Dermis blood vessel endothelial cell (primary cell): Measurements from ENCODE around the gene OST4. TPM values are rescaled to one million over a fixed set of nuclear protein-coding genes. Genes with fewer than 3 reads are reported as not detected.

Experiments
- DNase-seq: peaks from one replicate; pipeline ENCODE4 v3.0.0; 2010
- total RNA-seq: library from RNA; depleted of rRNA; stranded (reverse); fragments of >200 nt; gene quantifications from 2 replicates; pipeline ENCODE4 v1.2.3, GENCODE V29; 2014

OST4 gene
- total RNA-seq, 1 donor from 2014 or later, result 569 TPM

DNA sequence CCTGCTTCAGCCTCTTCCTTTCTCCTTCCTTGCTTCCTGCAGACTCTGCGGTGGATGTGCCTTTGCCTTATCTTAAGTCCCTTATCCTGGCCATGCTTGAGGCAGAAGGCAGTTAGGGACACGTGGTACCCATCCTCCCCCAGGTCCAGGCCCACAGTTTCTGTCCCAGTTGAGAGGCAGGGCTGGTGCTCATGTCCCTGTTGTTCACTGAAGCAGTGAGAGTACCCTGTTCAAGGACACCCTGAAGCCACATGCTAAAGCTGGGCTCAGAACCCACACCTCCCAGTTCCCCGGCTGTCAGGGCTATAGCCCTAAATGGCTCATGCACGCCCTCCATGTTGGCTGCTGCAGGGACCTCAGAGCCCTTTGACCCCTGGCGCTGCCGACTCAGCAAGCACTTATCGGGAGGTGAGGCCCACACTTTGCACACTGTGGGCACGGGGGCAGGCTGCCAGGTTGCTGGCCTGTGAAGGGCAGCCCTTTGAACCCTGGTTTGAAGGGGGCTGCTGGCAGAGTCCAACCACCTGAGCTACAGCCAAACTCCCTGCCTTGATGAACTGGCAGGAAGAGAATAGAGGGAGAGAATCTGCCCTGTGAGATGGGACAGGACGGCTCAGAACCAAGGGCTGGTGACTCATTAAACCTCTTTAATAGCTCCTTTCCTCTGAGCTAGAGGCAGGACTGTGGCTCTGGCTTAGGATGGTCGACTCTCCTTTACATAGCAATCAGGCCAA is 21.4 kb upstream of the OST4 start:
- DNase-seq, result no peak

DNA sequence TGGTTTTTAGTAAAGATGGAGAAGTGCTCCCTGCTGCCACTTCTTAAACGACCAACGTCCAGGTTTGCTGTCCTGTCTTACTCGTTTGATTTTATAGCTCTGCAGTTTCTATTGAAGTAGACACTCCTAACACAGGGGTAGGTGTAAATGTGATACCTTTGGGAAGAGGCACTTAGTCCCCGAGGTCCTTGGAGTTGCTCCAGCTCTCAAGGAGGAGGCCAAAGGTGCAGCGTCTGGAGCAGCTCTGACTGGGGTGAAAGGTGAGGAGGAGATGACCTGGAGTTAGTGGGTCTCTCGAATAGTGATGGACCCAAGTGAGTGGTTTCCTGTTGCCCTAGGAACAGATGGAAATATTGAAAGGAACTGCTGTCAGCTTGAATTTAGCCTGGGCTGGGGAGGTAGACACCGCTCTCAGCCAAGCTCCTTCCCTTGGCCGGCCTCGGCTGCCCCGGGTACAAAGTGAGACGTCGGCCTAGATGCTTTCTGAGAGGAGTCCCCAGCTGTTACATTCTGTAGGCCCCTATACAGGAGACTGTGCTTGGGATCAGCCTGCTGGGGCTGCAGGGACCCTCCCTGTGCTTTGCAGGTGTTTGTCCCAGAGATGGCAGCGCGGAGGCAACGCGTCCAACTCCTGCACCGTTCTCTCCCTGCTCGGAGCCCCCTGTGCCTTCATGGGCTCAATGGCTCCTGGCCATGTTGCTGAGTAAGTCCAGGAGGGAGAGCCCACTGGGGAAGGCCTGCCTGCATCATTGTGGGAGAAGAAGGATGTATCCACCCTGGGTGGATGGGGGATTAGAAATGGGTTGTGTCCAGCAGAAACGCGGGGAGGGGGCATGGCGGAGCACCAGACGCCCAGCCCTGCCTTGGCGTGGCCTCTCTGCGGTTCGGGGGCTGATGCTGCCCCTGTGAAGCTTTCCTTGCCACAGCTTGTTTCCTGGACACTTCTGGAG is 20.6 kb upstream of the OST4 start:
- DNase-seq, result no peak

DNA sequence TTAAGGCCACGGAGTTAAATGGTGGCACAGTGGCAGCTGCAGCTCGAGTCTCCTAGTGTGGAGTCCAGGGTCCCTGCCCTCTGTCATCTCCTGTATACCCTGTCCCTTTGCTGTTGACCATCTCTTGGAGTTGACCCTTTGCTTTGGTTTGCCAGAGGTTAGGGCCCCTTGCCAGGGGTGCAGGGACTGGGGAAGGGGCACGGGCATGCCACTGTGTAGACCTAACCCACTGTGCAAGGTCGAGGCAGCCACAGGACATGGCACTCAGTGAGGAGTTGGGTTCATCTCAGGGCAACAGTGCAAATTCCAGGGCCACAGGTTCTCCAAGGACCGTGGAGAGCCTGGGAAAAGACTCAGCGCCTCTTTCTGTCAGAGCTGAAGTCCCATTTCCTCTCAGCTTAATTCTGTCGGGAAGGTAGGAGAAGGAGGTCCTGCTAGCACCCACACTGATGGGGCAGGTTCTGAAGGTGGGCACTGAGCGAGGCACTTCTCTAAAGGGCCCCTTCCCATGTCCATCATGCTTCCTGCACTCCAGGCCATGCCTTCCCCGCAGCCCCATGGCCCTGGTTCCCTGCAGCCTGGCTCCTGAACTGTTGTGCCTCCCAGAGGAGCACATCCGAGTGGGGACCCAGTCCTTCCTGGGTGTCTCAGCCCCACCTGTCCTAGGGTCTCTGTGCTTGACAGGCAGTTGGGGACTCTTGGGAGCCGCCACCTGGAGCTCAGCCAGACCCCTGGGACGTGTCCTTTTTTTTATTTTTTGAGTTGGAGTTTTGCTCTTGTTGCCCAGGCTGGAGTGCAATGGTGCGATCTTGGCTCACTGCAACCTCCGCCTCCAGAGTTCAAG is 17.9 kb upstream of the OST4 start:
- no peak for DNase-seq

DNA sequence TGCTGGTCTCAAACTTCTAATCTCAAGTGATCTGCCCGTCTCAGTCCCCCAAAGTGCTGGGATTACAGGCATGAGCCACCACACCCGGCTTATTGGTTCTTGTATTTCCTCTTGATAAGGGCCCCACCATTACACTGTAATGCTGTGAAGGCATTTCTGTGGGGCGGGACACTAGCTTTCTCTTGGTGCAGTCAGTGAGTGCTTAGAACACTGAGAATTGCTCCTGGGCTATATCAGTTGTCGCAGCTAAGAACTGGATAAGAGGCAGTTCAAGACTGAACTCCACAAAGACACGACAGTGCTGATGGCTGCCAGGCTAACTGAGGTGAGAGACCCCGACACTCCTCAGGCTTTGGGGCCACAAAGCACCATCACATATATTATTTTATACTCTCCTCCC is 17.2 kb upstream of the OST4 start:
- DNase-seq, result no peak

DNA sequence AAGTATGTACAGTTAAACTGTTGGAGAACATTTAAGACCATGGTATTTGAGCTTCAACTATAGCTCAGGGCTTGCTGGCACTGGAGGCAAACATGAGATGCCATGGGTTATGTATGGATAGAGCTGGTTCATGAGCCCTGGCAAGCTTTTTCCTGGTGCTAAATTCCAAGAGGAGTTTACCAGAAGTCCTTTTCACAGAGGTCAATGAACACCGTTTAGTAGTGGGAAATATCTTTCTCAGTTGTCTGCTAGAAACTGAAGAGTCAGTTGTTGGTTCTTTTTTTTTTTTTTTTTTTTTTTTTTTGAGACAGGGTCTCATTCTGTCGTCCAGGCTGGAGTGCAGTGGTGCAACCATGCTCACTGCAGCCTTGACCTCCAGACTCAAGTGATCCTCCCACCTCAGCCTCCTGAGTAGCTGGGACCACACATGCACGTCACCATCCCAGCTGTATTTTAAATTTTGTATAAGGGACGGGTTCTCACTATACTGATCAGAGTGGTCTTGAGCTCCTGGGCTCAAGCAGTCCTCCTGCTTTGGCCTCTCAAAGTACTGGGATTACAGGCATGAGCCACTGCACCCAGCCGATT is 16.5 kb upstream of the OST4 start:
- no peak for DNase-seq

DNA sequence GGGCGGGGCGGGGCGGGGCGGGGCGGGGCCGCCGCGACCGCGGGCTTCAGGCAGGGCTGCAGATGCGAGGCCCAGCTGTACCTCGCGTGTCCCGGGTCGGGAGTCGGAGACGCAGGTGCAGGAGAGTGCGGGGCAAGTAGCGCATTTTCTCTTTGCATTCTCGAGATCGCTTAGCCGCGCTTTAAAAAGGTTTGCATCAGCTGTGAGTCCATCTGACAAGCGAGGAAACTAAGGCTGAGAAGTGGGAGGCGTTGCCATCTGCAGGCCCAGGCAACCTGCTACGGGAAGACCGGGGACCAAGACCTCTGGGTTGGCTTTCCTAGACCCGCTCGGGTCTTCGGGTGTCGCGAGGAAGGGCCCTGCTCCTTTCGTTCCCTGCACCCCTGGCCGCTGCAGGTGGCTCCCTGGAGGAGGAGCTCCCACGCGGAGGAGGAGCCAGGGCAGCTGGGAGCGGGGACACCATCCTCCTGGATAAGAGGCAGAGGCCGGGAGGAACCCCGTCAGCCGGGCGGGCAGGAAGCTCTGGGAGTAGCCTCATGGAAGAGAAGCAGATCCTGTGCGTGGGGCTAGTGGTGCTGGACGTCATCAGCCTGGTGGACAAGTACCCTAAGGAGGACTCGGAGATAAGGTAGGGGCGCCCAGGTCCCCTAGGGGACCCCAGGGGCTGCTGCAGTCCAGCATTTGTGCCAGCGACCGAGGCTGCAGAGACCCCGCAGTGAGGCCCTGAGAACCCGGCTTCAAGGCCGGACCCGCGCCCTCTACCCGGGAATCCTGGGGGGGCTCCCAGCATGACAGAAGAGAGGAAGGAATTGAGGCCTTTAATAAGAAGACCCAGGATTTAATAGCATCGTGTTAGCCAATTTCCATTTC is 15.5 kb upstream of the OST4 start, which contains the start of gene KHK:
Gene KHK, plus strand, starts transcription at position 49 of the 870 bp plus-strand sequence. Its CDS starts 488 bp downstream, at position 537.
- peak; percentile 22 for DNase-seq

DNA sequence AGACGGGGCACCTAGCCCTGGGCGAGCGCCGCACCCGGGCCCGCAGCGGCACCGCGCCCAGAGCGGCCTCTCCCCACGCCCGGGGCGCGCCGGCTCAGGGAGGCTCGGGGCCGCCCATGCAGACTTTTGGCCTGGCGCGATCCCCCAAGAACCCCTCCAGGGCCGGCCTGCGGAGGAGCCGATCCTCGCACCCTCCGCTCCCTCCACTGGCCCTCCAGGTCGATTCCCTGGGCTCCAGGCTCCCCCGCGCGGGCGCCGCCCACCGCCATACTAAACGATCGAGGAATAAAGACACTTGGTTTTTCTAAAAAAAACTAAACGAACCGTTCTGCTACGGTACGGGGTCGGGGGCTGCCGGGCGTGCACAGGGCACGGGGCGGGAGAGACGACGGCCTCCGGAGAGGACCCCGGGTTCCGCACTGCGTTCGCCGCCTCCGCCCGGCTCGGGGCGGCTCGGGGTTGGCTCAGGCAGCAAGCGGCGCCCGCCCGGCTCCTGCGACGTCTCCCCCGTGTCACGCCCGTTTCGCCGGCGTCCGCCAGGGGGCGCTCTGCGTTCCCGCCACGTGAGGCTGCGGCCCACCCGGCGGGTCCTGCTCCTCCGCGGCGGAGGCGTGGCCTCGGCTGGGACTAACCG is 14.8 kb upstream of the OST4 start:
- DNase-seq, result peak; percentile 95

DNA sequence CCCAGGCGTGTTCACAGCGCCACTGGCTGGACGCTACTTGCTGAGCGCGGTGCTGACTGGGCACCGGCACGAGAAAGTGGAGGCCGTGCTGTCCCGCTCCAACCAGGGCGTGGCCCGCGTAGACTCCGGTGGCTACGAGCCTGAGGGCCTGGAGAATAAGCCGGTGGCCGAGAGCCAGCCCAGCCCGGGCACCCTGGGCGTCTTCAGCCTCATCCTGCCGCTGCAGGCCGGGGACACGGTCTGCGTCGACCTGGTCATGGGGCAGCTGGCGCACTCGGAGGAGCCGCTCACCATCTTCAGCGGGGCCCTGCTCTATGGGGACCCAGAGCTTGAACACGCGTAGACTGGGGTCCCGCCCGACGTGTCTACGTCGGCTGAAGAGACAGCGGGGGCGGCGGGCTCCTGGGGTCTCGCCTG is 14.2 kb upstream of the OST4 start:
- DNase-seq, result peak; percentile 81

DNA sequence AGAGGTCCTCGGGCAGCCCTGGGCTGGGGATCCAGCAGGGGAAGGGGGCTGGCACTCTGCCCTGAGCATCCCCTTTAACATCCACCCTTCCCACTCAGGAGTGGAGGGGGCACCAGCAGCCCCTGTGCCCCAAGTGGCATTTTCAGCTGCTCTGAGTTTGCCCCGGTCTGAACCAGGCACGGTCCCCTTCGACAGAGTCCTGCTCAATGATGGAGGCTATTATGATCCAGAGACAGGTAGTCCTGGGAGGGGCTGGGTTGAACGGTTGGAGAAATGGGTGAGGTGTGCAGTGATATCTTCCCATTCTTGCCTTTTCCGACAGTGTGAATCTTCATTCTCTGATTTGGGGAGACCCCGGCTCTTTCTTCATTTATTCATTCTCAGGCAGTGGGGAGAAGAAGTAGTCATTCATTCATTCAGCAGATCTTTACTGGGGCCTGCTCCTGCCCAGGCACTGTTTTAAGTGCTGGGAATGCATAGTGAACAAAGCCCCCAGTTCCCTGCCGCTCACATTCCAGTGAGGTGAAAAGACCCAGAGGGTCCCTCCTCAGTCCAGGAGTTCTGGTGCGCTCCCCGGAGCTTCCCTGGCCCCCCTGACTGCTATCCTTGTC is 13.7 kb upstream of the OST4 start:
- no peak for DNase-seq

DNA sequence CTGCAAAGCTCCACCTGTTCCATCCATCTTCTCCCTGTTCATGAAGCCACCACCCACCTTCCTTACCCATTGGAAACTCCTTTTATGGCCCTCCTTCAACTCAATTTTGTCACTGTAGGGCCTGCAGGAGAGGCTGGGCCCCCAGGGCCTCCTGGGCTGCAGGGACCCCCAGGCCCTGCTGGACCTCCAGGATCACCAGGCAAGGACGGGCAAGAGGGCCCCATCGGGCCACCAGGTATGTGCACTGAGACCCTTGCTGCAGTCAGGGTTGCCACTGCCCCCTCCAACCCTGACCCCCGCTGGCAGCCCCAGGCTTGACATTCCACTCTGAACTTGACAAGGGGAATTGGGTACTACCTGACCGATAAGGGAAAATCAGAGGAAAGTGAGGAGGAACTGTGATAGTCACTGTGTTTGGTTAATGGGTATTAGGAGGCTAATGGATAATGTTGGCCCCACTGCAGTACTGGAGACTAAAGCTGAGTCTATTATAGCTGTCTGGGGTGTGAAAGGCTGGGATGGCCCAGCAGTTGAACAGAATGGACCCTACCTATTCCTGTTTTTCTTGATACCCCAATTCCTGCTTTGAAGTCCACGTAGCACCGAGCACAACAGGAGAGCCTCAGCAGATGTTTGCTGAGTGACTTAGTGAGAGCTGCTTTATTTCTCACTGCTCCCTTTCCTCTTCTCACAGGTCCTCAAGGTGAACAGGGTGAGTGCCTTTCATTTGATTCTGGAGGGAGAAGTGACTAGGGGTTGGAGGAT is 13.0 kb upstream of the OST4 start:
- DNase-seq, result no peak

DNA sequence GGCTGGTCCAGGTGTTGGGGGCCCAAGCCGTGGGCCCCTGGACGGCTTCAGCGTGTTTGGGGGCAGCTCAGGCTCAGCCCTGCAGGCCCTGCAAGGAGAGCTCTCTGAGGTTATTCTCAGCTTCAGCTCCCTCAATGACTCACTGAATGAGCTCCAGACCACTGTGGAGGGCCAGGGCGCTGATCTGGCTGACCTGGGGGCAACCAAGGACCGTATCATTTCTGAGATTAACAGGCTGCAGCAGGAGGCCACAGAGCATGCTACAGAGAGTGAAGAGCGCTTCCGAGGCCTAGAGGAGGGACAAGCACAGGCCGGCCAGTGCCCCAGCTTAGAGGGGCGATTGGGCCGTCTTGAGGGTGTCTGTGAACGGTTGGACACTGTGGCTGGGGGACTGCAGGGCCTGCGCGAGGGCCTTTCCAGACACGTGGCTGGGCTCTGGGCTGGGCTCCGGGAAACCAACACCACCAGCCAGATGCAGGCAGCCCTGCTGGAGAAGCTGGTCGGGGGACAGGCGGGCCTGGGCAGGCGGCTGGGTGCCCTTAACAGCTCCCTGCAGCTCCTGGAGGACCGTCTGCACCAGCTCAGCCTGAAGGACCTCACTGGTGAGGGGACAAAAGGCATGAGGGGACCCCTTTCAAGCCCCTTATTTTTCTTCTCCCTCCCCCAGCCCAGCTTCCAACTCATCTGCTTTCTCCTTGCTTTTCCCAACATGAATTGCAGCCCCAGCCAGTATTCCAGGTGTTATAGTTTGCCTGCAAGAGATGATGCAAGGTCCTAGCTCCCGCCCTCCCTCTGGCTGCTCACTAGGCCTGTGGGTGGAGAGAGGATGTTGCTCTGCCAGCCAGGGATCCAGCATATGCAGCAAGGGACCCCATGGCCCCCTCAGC is 12.2 kb upstream of the OST4 start:
- no peak for DNase-seq

DNA sequence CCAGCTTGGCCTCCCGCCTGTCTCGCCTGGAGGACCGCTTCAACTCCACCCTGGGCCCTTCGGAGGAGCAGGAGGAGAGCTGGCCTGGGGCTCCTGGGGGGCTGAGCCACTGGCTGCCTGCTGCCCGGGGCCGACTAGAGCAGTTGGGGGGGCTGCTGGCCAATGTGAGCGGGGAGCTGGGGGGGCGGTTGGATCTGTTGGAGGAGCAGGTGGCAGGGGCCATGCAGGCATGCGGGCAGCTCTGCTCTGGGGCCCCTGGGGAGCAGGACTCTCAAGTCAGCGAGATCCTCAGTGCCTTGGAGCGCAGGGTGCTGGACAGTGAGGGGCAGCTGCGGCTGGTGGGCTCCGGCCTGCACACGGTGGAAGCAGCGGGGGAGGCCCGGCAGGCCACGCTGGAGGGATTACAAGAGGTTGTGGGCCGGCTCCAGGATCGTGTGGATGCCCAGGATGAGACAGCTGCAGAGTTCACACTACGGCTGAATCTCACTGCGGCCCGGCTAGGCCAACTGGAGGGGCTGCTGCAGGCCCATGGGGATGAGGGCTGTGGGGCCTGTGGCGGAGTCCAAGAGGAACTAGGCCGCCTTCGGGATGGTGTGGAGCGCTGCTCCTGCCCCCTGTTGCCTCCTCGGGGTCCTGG is 11.4 kb upstream of the OST4 start:
- no peak for DNase-seq

DNA sequence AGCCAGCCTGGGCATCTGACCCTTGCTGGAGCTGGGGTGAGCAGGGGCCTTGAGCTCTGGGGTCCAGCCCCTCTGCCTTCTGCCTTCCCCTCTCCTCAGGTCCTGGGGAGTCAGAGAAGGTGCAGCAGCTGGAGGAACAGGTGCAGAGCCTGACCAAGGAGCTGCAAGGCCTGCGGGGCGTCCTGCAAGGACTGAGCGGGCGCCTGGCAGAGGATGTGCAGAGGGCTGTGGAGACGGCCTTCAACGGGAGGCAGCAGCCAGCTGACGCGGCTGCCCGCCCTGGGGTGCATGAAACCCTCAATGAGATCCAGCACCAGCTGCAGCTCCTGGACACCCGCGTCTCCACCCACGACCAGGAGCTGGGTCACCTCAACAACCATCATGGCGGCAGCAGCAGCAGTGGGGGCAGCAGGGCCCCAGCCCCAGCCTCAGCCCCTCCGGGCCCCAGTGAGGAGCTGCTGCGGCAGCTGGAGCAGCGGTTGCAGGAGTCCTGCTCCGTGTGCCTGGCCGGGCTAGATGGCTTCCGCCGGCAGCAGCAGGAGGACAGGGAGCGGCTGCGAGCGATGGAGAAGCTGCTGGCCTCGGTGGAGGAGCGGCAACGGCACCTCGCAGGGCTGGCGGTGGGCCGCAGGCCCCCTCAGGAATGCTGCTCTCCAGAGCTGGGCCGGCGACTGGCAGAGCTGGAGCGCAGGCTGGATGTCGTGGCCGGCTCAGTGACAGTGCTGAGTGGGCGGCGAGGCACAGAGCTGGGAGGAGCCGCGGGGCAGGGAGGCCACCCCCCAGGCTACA is 10.7 kb upstream of the OST4 start:
- DNase-seq, result no peak

DNA sequence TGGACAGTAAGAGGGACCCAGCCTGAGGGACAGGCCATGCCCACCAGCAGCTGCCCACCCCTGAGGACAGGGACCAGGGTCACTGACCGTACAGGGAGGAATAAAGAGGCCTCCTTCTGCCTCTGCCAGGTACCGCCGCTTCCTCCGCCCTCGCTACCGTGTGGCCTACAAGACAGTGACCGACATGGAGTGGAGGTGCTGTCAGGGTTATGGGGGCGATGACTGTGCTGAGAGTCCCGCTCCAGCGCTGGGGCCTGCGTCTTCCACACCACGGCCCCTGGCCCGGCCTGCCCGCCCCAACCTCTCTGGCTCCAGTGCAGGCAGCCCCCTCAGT is 9.1 kb upstream of the OST4 start:
- no peak for DNase-seq

DNA sequence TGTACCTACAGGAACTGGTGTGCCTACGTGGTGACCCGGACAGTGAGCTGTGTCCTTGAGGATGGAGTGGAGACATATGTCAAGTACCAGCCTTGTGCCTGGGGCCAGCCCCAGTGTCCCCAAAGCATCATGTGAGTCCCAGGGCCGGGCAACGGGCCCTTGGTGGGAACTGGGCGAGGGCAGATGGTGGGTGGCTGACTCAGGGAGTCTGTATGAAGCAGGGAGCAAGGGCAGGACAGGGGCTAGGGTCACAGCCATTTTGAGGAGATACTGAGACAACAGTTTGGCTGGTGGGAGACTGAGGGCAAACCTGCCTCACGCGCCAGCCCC is 8.7 kb upstream of the OST4 start:
- DNase-seq, result no peak

DNA sequence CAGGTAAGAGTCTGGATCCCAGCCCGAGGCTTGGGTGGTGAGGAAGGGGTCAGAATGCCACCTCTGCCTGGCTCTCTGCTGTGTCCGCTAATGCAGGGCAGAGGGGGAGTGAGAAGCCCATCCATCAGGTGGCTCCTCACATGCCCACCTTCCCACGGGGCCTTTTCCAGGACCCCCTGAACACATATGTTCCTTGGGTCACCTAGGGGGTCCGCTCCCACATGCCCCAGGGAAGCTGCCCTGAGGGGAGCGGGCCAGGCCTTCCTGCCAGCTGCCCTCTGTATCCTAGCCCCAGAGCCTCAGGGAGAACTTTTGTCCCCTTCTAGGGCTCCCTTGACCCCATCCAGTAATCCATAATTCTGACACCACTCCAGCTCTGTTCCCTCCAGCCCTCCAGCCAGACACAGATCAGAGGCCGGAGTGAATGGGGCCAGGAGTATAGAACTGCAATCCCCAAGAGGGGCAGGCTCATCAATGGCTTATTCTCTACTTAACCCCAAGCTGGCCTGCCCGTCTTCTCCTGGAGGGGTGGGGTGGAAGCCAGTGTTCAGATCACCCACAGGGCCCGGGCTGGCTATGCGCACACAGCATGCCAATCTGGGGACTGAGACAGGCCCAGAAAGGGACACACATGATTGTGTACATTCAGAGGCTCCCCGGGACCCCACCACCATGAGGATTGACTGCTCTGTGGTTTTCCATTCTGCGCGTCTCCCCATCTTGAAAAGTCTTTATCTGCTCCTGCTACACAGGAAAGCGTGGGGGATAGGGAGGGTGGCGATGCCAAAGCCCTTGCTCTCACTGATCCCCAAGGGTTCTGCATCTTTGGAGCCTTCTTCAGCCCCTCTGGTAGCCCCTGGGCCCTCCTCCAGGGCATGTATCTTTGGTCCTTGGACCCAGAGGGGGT is 8.0 kb upstream of the OST4 start:
- no peak for DNase-seq
